CD4-positive, alpha-beta memory T cell (primary cell): Measurements from ENCODE around the gene PRAMEF10. TPM values are rescaled to one million over a fixed set of nuclear protein-coding genes. Genes with fewer than 3 reads are reported as not detected.
"Not testable (repeated sequence)": the region's sequence is repeated elsewhere in the genome, so short reads cannot be mapped to it uniquely, and the experiment has no call there.

Experiments used
- CTCF ChIA-PET: fragments of 350-600 bp; sonication (Branson Sonifier 250); formaldehyde crosslinking; loops from one replicate; lab custom pipeline; 2021; ENCODE audit warnings: inconsistent platforms; ENCODE audit not compliant: partially characterized antibody; lab: Charles Lee
- POLR2A ChIA-PET: fragments of 350-600 bp; sonication (Branson Sonifier 250); formaldehyde crosslinking; loops from one replicate; lab custom pipeline; 2021; ENCODE audit not compliant: partially characterized antibody; lab: Charles Lee
- DNase-seq, 5 donors: peaks; one replicate each; pipeline versions ENCODE4 v3.0.0 to v3.0.0-alpha.2; 2020 to 2022; ENCODE audit warnings: mixed read lengths in 1 of 5
- H3K27ac ChIP-seq: one replicate; pipeline ENCODE4 v1.7.0; 2013; ENCODE audit warnings: low read depth, low read length
- H3K27me3 ChIP-seq: 2 replicates; pipeline ENCODE4 v1.7.0; 2013; ENCODE audit warnings: mild to moderate bottlenecking, low read length, moderate library complexity; ENCODE audit not compliant: insufficient read depth
- H3K36me3 ChIP-seq: 2 replicates; pipeline ENCODE4 v1.7.0; 2013; ENCODE audit warnings: mild to moderate bottlenecking, low read length, moderate library complexity; ENCODE audit not compliant: insufficient read depth
- H3K4me1 ChIP-seq: 2 replicates; pipeline ENCODE4 v1.7.0; 2013; ENCODE audit warnings: mild to moderate bottlenecking, low read length, moderate library complexity; ENCODE audit not compliant: insufficient read depth
- H3K4me3 ChIP-seq, 2 donors: one replicate each; pipeline ENCODE4 v1.7.0; 2013; ENCODE audit warnings: low read length in 2 of 2, mild to moderate bottlenecking in 1 of 2
- H3K9me3 ChIP-seq, 2 donors: one replicate each; pipeline ENCODE4 v1.7.0; 2013; ENCODE audit warnings: low read length in 2 of 2, control low read depth in 1 of 2; ENCODE audit not compliant: control insufficient read depth in 1 of 2
- H3K27ac Mint-ChIP-seq, 7 donors: one replicate each; pipeline ENCODE4 v1.8.0; 2020 to 2021; ENCODE audit warnings: mixed read lengths in 7 of 7, mild to moderate bottlenecking in 6 of 7, inconsistent platforms in 3 of 7, moderate library complexity in 3 of 7
- H3K27me3 Mint-ChIP-seq, 2 donors: one replicate each; pipeline ENCODE4 v1.8.0; 2020 to 2021; ENCODE audit warnings: mixed read lengths in 2 of 2
- H3K36me3 Mint-ChIP-seq, 2 donors: one replicate each; pipeline ENCODE4 v1.8.0; 2020 to 2021; ENCODE audit warnings: mixed read lengths in 2 of 2, inconsistent platforms in 1 of 2, mild to moderate bottlenecking in 1 of 2
- H3K4me1 Mint-ChIP-seq, 4 donors: one replicate each; pipeline ENCODE4 v1.8.0; 2020 to 2021; ENCODE audit warnings: mixed read lengths in 4 of 4, mild to moderate bottlenecking in 1 of 4
- H3K4me3 Mint-ChIP-seq, 8 donors: one replicate each; pipeline ENCODE4 v1.8.0; 2020 to 2021; ENCODE audit warnings: mixed read lengths in 8 of 8, mild to moderate bottlenecking in 7 of 8, moderate library complexity in 6 of 8, inconsistent platforms in 3 of 8
- H3K9me3 Mint-ChIP-seq, 8 donors: one replicate each; pipeline ENCODE4 v1.8.0; 2020 to 2021; ENCODE audit warnings: mixed read lengths in 8 of 8, mild to moderate bottlenecking in 5 of 8, inconsistent platforms in 3 of 8, moderate library complexity in 1 of 8
- intact Hi-C: fragments of 100-400 bp; cut with micrococcal nuclease; formaldehyde crosslinking; loops from one replicate; pipeline ENCODE4 v1.15.1; 2023
- polyA plus RNA-seq, 2 donors: library from polyadenylated mRNA; unstranded; fragments of 300-500 nt; fragmentation: Illumina TruSeq; gene quantifications; one replicate each; pipeline ENCODE4 v1.2.3, GENCODE V29; 2021
- total RNA-seq, 2 experiments: library from RNA; stranded (reverse); gene quantifications; one replicate each; pipeline ENCODE4 v1.2.3, GENCODE V29; 2021

PRAMEF10 gene
- total RNA-seq: not detected
- not detected for polyA plus RNA-seq

DNA sequence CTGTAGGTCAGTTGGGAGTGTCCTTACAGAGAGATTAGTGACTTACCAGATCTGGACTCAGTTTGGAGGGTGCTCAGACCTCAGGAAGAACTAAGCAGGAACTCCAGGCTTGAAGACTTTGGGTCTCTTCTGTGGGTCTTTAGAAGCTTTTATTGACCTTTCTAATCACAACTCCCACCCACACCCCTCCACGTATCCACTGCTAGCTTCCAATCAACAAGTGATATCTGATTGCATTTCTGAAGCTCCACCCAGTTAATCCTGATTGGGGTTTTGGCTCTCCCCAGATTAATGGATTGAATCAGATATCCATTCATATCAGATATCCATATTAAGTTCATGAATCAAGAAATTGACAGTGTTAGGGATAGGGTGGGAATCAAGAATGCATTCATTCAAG lies at the start of gene PRAMEF10:
Gene PRAMEF10 (minus strand): TSS at position 101 of the 400 bp plus-strand sequence. CDS start 2,423 bp downstream, outside the sequence.
- CTCF ChIA-PET, H3K27me3 ChIP-seq, H3K4me3 Mint-ChIP-seq, H3K36me3 Mint-ChIP-seq, POLR2A ChIA-PET, H3K9me3 ChIP-seq, H3K27ac Mint-ChIP-seq, H3K4me3 ChIP-seq, H3K36me3 ChIP-seq, intact Hi-C loops, H3K4me1 Mint-ChIP-seq, H3K27me3 Mint-ChIP-seq, H3K27ac ChIP-seq, H3K4me1 ChIP-seq, H3K9me3 Mint-ChIP-seq, DNase-seq: not testable (repeated sequence)

GRCh38 chr1:12947480-12947879 lies 49.4 kb upstream of the PRAMEF10 start, which contains the start of gene PRAMEF6:
Gene PRAMEF6, minus strand, starts transcription at chr1:12947580. Its CDS starts 5,062 bp downstream, at chr1:12942518.
- POLR2A ChIA-PET, H3K27me3 Mint-ChIP-seq, H3K36me3 Mint-ChIP-seq: not testable (repeated sequence)

DNA sequence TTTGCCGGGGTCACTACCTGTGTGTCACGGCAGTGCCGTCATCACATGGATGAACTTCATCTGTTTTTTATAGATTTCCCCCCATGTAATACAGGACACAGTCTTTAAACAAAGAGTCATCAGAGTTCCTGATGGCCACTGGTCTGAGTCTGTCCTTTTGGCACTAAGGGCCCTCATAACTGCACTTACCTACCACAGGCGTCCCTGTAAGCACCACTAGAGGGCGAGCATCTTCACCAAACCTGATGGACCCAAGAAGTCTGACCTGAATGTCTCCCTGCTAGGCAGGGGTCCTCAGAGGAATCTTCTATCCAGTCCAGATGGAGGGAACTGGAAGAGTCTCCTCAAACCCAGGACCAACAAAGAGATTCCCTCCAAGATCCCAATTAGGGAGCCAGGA lies 26.3 kb upstream of the PRAMEF10 start:
- H3K27me3 ChIP-seq, intact Hi-C loops, H3K27ac Mint-ChIP-seq, CTCF ChIA-PET, H3K9me3 Mint-ChIP-seq, POLR2A ChIA-PET, DNase-seq, H3K4me1 Mint-ChIP-seq, H3K36me3 Mint-ChIP-seq, H3K27me3 Mint-ChIP-seq, H3K4me1 ChIP-seq, H3K4me3 ChIP-seq, H3K36me3 ChIP-seq, H3K4me3 Mint-ChIP-seq, H3K9me3 ChIP-seq, H3K27ac ChIP-seq: not testable (repeated sequence)

More at GRCh38 chr1:12947480-12947879, 49.4 kb upstream of the PRAMEF10 start, which contains the start of gene PRAMEF6:
- CTCF ChIA-PET, H3K27ac ChIP-seq, H3K27me3 ChIP-seq, H3K9me3 ChIP-seq, H3K4me1 ChIP-seq, H3K4me3 Mint-ChIP-seq, intact Hi-C loops, H3K9me3 Mint-ChIP-seq, H3K27ac Mint-ChIP-seq, DNase-seq, H3K4me1 Mint-ChIP-seq, H3K4me3 ChIP-seq, H3K36me3 ChIP-seq: not testable (repeated sequence)

DNA sequence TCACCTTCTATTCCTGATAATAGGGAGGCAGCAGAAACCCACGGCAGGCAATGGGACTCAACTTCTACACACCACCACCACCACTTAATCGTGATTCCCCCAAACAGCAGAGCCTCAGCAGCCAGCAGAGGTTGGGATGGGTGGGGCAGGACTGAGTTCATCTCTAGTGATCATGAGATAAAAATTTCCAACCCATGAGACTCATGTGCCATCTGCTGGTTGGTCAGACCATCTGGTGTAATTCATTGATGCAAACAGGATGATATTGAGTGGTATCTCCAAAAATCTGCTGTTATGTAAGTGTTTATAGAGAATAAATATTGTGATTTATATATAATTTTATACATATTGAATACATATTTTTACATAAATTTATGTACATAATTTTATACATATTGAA lies 23.7 kb upstream of the PRAMEF10 start:
- H3K9me3 Mint-ChIP-seq, CTCF ChIA-PET, H3K36me3 ChIP-seq, H3K4me3 ChIP-seq, H3K27me3 Mint-ChIP-seq, intact Hi-C loops, H3K27ac Mint-ChIP-seq, DNase-seq, POLR2A ChIA-PET, H3K36me3 Mint-ChIP-seq, H3K4me1 Mint-ChIP-seq, H3K4me1 ChIP-seq, H3K9me3 ChIP-seq, H3K27ac ChIP-seq, H3K4me3 Mint-ChIP-seq, H3K27me3 ChIP-seq: not testable (repeated sequence)

DNA sequence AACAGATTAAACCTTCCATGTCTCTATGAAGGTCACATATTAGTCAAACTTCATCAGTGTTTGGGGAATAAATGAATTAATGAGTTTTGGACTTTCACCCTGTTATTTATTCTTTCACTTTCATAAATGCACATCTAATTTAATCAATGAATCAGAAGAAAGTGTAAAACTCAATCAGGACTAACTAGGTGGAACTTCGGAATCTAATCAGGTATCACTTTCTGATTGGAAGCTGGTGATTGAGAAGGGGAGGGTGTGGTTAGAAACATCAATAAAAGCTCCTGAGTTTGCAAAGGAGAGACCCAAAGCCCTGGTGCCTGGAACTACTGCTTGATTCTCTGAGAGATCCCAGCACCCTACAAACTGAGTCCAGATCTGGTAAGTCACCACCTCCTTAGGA lies 18.2 kb upstream of the PRAMEF10 start, which contains the start of gene PRAMEF7:
Gene PRAMEF7 (plus strand): TSS at position 301 of the 400 bp plus-strand sequence. CDS start 1,083 bp downstream, outside the sequence.
- H3K4me1 ChIP-seq, H3K27ac ChIP-seq, H3K27ac Mint-ChIP-seq, H3K4me3 Mint-ChIP-seq, H3K27me3 ChIP-seq, H3K9me3 ChIP-seq, H3K27me3 Mint-ChIP-seq, H3K9me3 Mint-ChIP-seq, CTCF ChIA-PET, H3K36me3 ChIP-seq, intact Hi-C loops, H3K4me1 Mint-ChIP-seq, POLR2A ChIA-PET, H3K4me3 ChIP-seq, DNase-seq, H3K36me3 Mint-ChIP-seq: not testable (repeated sequence)

GRCh38 chr1:12903793-12904572 lies 5.9 kb upstream of the PRAMEF10 start:
- intact Hi-C loops, H3K27me3 Mint-ChIP-seq, H3K27me3 ChIP-seq, POLR2A ChIA-PET, H3K9me3 ChIP-seq, CTCF ChIA-PET, H3K36me3 ChIP-seq, H3K4me1 ChIP-seq, H3K4me3 Mint-ChIP-seq, H3K4me3 ChIP-seq, DNase-seq, H3K36me3 Mint-ChIP-seq, H3K27ac Mint-ChIP-seq, H3K27ac ChIP-seq, H3K9me3 Mint-ChIP-seq, H3K4me1 Mint-ChIP-seq: not testable (repeated sequence)

GRCh38 chr1:12899186-12899585 lies 1.1 kb upstream of the PRAMEF10 start:
- H3K27ac ChIP-seq, H3K27ac Mint-ChIP-seq, H3K4me1 Mint-ChIP-seq, H3K9me3 ChIP-seq, DNase-seq, CTCF ChIA-PET, H3K9me3 Mint-ChIP-seq, POLR2A ChIA-PET, intact Hi-C loops, H3K4me3 Mint-ChIP-seq, H3K4me3 ChIP-seq, H3K27me3 ChIP-seq, H3K36me3 Mint-ChIP-seq, H3K36me3 ChIP-seq, H3K27me3 Mint-ChIP-seq, H3K4me1 ChIP-seq: not testable (repeated sequence)
